ENCODE results near the gene PEAK1. TPM values are rescaled to one million over a fixed set of nuclear protein-coding genes. Genes with fewer than 3 reads are reported as not detected.

The PEAK1 gene
- total RNA-seq, 1 experiment from 2014 or later = 58.7 TPM

- ChIA-PET POLR2A (no interaction called here), CTCF (no interaction called here)
- intact Hi-C loops (cut with micrococcal nuclease; ENCODE audit: unreplicated experiment) = no loop called here
- no peaks in the 10 kb centered on the region for H3K4me1 ChIP-seq (ENCODE audit: control insufficient read depth, insufficient read depth, low read length)
- ATAC-seq = no peak
- DNase-seq (ENCODE audit: low read depth, low spot score) = no peak
- H3K27me3 ChIP-seq (ENCODE audit: control insufficient read depth, insufficient read depth, low read length) = no peaks in the 10 kb centered on the region
- H3K36me3 ChIP-seq (ENCODE audit: control insufficient read depth, insufficient read depth, low read length) = no peaks in the 10 kb centered on the region
- in situ Hi-C loops (cut with HindIII; ENCODE audit: low pct_unique_long_range_greater_than_20kb, low sequenced_read_pairs) = no loop called here
- BruUV-seq (replicated peaks) = no TSS peak
- TF ChIP-seq SIN3A (IDR thresholded peaks at IDR 0.05; ENCODE audit: borderline replicate concordance, insufficient read depth, low read depth, low read length) = no peak
- TF ChIP-seq REST (IDR thresholded peaks at IDR 0.05; ENCODE audit: insufficient read depth in 1 of 2, low read depth in 2 of 2, low read length in 1 of 2) = no peak
- H3K27ac ChIP-seq (ENCODE audit: low read length) = no peak overlapping the region
- H3K4me3 ChIP-seq (ENCODE audit: low read depth in 2 of 2, low read length in 2 of 2) = no peak overlapping the region
- H3K9me3 ChIP-seq (ENCODE audit: control insufficient read depth, insufficient read depth, low read depth, low read length) = 0 out of 2 replicates have a peak, but pooled peaks cover 3% of the 10 kb centered on the region
Measured at GRCh38 chr15:77140220-77140619, 279.7 kb downstream of the PEAK1 start.

GRCh38 chr15:77139312-77139711, 280.6 kb downstream of the PEAK1 start:
- no peaks in the 10 kb centered on the region for H3K36me3 ChIP-seq (ENCODE audit: control insufficient read depth, insufficient read depth, low read length)
- no TSS peak for BruUV-seq (replicated peaks)
- no peaks in the 10 kb centered on the region for H3K27me3 ChIP-seq (ENCODE audit: control insufficient read depth, insufficient read depth, low read length)
- ATAC-seq (no peak), DNase-seq (ENCODE audit: low read depth, low spot score) (no peak)
- CTCF ChIA-PET = no interaction called here
- no peak overlapping the region for H3K27ac ChIP-seq (ENCODE audit: low read length)
- POLR2A ChIA-PET = no interaction called here
- TF ChIP-seq TCF7L2 (IDR thresholded peaks at IDR 0.05; ENCODE audit: low read depth, low read length) (no peak), SIN3A (IDR thresholded peaks at IDR 0.05; ENCODE audit: borderline replicate concordance, insufficient read depth, low read depth, low read length) (no peak), REST (IDR thresholded peaks at IDR 0.05; ENCODE audit: insufficient read depth in 1 of 2, low read depth in 2 of 2, low read length in 1 of 2) (no peak), POLR2AphosphoS5 (IDR thresholded peaks at IDR 0.05; ENCODE audit: low read depth, low read length) (no peak), CTCF (IDR thresholded peaks at IDR 0.05) (no peak)
- intact Hi-C loops (cut with micrococcal nuclease; ENCODE audit: unreplicated experiment) (no loop called here), in situ Hi-C loops (cut with HindIII; ENCODE audit: low pct_unique_long_range_greater_than_20kb, low sequenced_read_pairs) (no loop called here)
- H3K4me3 ChIP-seq (ENCODE audit: low read depth in 2 of 2, low read length in 2 of 2) = no peak overlapping the region
- 0 out of 2 replicates have a peak, but pooled peaks cover 3% of the 10 kb centered on the region for H3K9me3 ChIP-seq (ENCODE audit: control insufficient read depth, insufficient read depth, low read depth, low read length)
- no peaks in the 10 kb centered on the region for H3K4me1 ChIP-seq (ENCODE audit: control insufficient read depth, insufficient read depth, low read length)
